GM12872 (cell line): ENCODE results near the gene LTBP2.

Experiments used
- TF ChIP-seq, protein P1 (sequence below): IDR thresholded peaks from 3 replicates; pipeline ENCODE4 v1.5.1; 2011; ENCODE audit warnings: low read depth, mild to moderate bottlenecking, low read length, moderate library complexity; ENCODE audit not compliant: insufficient read depth

LTBP2 gene

DNA sequence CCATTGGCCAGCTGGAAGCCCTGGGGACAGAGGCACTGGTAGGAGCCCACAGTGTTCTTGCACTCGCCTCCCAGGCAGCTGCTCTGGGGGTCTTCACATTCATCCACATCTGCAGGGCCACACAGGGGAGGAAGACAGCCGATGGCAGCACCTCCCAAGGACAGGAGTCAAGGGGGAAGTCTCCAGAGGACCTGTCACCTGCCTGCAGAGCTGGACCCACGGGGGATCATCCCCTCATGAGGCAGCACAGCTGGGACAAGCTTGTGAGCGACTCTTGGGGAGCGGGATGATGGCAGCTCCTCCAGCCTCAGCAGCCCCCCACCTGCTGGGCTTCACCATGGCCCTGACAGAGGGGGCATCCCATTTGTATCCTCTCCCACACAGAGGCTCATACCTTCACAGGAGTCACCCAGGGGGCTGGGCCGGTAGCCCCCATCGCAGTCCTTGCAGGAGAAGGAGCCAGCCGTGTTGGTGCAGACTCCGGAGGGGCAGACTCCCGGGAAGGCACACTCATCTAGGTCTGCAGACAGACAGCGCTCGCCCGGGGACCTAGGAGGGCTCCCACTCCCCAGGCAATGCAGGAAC is 103.1 kb downstream of the LTBP2 start:
- TF ChIP-seq, protein P1, sequence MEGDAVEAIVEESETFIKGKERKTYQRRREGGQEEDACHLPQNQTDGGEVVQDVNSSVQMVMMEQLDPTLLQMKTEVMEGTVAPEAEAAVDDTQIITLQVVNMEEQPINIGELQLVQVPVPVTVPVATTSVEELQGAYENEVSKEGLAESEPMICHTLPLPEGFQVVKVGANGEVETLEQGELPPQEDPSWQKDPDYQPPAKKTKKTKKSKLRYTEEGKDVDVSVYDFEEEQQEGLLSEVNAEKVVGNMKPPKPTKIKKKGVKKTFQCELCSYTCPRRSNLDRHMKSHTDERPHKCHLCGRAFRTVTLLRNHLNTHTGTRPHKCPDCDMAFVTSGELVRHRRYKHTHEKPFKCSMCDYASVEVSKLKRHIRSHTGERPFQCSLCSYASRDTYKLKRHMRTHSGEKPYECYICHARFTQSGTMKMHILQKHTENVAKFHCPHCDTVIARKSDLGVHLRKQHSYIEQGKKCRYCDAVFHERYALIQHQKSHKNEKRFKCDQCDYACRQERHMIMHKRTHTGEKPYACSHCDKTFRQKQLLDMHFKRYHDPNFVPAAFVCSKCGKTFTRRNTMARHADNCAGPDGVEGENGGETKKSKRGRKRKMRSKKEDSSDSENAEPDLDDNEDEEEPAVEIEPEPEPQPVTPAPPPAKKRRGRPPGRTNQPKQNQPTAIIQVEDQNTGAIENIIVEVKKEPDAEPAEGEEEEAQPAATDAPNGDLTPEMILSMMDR = no peak

DNA sequence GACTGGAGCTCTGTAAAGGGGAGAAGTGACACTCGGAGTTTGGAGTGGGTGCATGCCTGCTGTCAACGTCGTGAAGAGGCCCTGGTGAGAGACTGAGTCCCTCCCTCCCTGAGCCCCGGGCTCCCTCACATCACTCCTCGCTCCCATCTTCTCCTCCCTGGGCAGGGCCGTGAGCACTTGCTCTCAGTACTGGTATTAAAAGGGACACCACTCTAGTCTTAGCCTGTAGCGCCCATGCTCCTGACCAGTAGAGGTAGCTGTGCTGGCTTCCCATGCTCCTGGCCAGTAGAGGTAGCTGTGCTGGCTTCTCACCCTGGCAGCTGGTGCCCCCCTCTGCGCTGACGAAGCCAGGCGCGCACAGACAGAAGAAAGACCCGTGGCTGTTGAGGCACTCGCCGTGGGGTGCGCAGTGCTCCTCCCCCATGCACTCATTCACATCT is 103.7 kb downstream of the LTBP2 start:
- TF ChIP-seq, protein P1 = peak; percentile 28; the same call in 1 of the 3 replicates

DNA sequence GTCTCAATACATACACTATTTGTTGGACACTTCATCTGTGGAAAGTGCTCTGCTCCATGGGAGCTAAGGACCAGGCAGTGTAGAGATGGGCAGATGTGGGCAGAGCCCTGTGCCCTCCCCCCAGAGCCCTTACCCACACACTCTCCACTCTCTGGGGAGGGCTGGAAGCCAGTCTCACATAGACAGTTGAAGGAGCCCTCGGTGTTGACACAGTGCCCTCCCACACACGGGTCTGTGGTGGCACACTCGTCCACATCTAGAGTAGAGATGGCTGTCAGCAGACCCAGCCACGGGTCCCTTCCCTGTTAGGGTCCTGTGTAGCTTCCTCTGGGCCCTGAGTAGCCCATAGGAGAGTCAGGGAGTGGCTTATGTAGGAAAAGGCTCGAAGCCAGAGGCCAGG is 104.2 kb downstream of the LTBP2 start:
- TF ChIP-seq, protein P1 = no peak

DNA sequence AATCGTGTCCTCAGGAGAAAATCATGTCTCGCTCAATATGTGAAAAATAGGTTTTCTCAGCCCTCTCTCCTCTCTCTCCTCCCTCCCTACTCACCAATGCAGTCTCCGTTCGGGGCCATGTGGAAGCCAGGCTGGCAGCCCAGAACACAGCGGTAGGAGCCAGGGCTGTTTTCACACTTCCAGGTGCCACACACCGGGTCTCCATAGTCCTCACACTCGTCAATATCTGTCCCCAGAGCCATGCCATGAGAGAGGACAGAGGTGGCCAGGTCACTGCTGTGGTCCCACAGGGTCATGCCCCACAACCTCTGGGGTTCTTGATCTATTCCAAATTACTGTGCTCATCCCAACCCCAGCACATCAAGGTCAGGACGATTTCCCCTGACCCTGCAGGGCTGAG is 105.0 kb downstream of the LTBP2 start:
- TF ChIP-seq, protein P1 = no peak

DNA sequence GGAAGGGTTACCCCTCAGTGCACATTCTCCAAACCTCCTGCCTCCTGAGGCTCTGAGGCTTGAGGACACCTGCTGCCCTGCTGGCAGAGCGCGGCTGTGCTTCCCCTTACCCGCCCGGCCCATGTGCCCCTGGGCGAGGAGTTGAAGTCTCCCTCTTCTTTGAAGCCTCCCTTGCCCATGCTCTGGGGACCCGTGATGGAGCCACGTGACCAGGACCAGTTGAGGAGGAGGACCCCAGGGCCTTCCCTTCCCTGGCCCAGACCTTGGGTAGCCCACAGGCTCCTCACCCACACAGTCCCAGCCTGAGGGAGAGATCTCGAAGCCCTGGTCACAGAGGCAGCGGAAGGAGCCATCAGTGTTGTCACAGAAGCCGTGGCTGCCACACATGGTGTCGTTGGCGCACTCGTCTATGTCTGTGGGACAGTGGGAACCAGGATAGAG is 105.6 kb downstream of the LTBP2 start:
- TF ChIP-seq, protein P1 = 0 out of 3 replicates have a peak, but pooled peaks have one; percentile 3

DNA sequence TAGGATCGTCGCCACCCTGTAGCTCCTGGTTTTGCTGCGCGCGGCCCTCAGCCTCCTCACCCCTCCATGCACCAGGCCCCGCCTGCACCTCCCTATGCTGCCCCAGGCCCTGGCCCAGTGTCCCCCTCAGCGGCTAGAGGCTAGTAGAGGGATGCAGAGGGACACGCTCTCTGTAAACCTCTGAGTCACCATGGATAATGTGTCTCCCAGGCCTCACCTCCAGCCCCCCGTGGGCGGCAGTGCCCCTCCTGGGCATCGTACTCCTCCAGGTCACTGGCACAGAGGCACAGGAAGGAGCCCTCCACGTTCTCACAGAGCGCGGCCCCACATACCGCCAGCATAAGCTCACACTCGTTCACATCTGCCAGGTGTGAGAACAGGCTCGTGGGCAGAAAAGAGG is 106.2 kb downstream of the LTBP2 start:
- TF ChIP-seq, protein P1 = no peak

DNA sequence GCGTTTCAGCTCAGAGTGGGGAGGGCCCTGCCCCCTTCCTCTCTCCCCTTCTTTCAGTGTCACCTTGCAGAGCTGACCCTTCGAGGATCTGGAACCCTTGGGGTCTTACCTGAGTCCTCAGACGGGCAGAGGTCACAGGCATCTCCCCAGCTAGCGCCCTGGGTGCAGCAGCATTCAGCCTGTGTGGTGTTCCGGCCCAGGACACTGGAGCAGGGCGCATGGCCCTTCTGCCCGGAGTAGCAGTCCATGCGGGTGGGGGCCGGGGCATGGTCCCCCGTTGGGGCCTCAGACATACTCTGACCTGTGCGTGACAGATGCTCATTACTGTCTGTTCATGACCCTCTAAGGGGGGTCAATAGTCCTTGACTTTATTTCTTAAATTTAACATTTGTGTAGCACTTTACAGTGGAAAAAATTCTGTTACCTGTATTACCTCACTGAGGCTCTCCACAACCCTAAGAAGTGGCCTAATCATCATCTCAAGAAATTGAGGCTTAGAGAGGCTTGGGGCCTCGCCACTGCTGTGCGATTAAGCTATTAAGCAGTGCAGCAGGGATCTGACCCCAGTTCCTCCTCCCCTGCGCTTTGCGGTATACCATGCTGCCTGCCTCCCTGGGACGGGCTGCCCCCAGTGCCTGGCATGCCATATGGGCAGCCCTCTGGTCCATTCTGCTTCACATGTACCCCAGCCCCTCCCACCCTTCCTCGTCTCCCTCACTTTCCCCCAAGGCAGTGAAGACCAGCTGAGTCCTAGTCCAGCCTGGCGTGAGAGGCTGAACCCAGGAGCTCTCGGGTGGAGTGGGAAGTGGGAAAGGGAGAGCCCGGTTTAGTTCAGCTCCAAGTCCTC is 106.9 kb downstream of the LTBP2 start:
- TF ChIP-seq, protein P1 = no peak
